Memory B cell (primary cell): ENCODE measurements around the gene CMTM1.
A peak's percentile ranks its signal among the peaks of the same experiment; 100 is the strongest.
"Not testable (repeated sequence)": the region's sequence is repeated elsewhere in the genome, so short reads cannot be mapped to it uniquely, and the experiment has no call there.

Source experiments
- ATAC-seq: fragments of 150-1000 bp; cut with Tn5 transposase; 2 replicates; pipeline ENCODE4 v1.10.0; 2021; ENCODE audit warnings: low read depth, mild to moderate bottlenecking, moderate library complexity
- DNase-seq, 2 donors: peaks; one replicate each; pipeline ENCODE4 v3.0.0; 2022; ENCODE audit warnings: low spot score in 2 of 2
- H3K27ac Mint-ChIP-seq: one replicate; pipeline ENCODE4 v1.8.0; 2022; ENCODE audit warnings: mild to moderate bottlenecking, moderate library complexity, mixed read lengths
- H3K27me3 Mint-ChIP-seq: one replicate; pipeline ENCODE4 v1.8.0; 2022; ENCODE audit warnings: mixed read lengths
- H3K36me3 Mint-ChIP-seq: one replicate; pipeline ENCODE4 v1.8.0; 2022; ENCODE audit warnings: mild to moderate bottlenecking, mixed read lengths
- H3K4me1 Mint-ChIP-seq: one replicate; pipeline ENCODE4 v1.8.0; 2022; ENCODE audit warnings: mixed read lengths
- H3K4me3 Mint-ChIP-seq: one replicate; pipeline ENCODE4 v1.8.0; 2022; ENCODE audit warnings: mild to moderate bottlenecking, moderate library complexity, mixed read lengths
- H3K9me3 Mint-ChIP-seq: one replicate; pipeline ENCODE4 v1.8.0; 2022; ENCODE audit warnings: mixed read lengths

CMTM1 gene

DNA sequence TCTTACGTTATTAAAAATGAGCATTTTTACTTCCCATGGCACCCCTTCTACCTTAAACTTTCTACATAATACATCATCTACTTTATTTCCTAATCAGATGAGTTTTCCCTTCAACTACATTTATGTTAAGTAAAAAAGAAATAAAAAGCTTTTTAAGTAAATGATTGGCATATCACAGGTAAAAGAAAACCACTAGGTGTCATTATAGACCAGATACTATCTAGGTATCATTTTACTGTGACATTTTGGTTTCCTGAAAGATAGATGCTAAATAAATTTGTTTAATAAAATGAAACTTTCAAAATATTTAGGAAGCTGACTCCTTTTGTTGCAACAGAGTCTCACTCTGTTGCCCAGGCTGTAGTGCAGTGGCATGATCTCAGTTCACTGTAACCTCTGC lies 3.8 kb upstream of the CMTM1 start:
- no peak for DNase-seq
- no peak overlapping the region for H3K4me3 Mint-ChIP-seq
- no peak overlapping the region for H3K27ac Mint-ChIP-seq
- H3K9me3 Mint-ChIP-seq: no peaks in the 10 kb centered on the region
- peaks cover 22% of the 10 kb centered on the region for H3K4me1 Mint-ChIP-seq
- no peak for ATAC-seq
- H3K36me3 Mint-ChIP-seq: peaks cover 27% of the 10 kb centered on the region
- H3K27me3 Mint-ChIP-seq: no peaks in the 10 kb centered on the region

GRCh38 chr16:66562986-66563385 lies 3.3 kb upstream of the CMTM1 start:
- ATAC-seq: no peak
- Mint-ChIP-seq H3K9me3 (no peaks in the 10 kb centered on the region), H3K27me3 (no peaks in the 10 kb centered on the region), H3K4me1 (peaks cover 19% of the 10 kb centered on the region), H3K36me3 (peaks cover 26% of the 10 kb centered on the region), H3K27ac (no peak overlapping the region), H3K4me3 (no peak overlapping the region)
- DNase-seq: no peak

- Mint-ChIP-seq H3K9me3 (no peaks in the 10 kb centered on the region), H3K4me3 (no peak overlapping the region), H3K4me1 (peaks cover 19% of the 10 kb centered on the region), H3K27ac (no peak overlapping the region), H3K27me3 (no peaks in the 10 kb centered on the region), H3K36me3 (peaks cover 22% of the 10 kb centered on the region)
- DNase-seq: no peak
- ATAC-seq: no peak
These were observed 2.5 kb upstream of the CMTM1 start for GRCh38 chr16:66563574-66564334.

- peaks cover 13% of the 10 kb centered on the region for H3K36me3 Mint-ChIP-seq
- not testable (repeated sequence) for H3K4me1 Mint-ChIP-seq, H3K27ac Mint-ChIP-seq, H3K9me3 Mint-ChIP-seq, H3K4me3 Mint-ChIP-seq, DNase-seq, H3K27me3 Mint-ChIP-seq, ATAC-seq
These were observed 1.0 kb downstream of the CMTM1 start for GRCh38 chr16:66567270-66567669.

DNA sequence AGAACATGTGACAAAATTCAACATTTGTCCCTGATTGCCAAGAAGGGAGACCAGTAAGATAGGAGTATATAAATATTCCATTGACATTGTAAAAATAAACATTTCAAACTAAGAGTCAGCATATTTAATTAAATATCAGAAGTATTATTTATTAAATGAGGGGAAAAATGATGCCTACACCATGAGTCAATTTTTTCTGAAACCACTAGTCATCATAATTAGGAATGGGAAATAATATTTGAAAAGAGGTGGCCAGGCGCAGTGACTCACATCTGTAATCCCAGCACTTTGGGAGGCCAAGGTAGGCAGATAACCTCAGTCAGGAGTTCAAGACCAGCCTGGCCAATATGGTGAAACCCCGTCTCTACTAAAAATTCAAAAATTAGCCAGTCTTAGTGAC lies 2.1 kb downstream of the CMTM1 start:
- Mint-ChIP-seq H3K9me3 (no peaks in the 10 kb centered on the region), H3K4me3 (no peak overlapping the region), H3K4me1 (peaks cover 5% of the 10 kb centered on the region), H3K36me3 (peaks cover 13% of the 10 kb centered on the region), H3K27me3 (no peaks in the 10 kb centered on the region), H3K27ac (no peak overlapping the region)
- no peak for DNase-seq
- no peak for ATAC-seq

DNA sequence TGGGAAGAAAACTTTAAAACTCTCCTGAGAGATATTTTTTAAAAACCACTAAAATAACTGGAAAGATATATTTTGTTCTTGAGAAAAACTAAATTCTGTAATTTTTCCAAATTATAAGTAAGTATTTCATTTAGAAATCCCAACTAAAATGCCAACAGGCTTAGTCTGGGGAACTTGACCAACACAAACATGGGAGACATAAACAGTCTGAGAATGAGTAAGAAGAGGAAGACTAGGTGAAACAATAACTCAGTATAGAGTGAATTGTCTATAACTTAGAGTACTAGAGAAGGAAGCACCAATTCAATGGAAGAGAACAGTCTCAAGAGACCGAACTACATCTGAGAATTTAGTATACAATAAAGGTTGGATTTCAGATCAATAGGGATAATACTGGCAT lies 2.9 kb downstream of the CMTM1 start:
- Mint-ChIP-seq H3K9me3 (no peaks in the 10 kb centered on the region), H3K4me1 (peaks cover 5% of the 10 kb centered on the region), H3K36me3 (peaks cover 13% of the 10 kb centered on the region), H3K27ac (peak overlapping the region; percentile 19), H3K27me3 (no peaks in the 10 kb centered on the region), H3K4me3 (no peak overlapping the region)
- DNase-seq (no peak), ATAC-seq (no peak)

GRCh38 chr16:66569827-66570405 lies 3.7 kb downstream of the CMTM1 start:
- Mint-ChIP-seq H3K36me3 (peaks cover 11% of the 10 kb centered on the region), H3K4me1 (peaks cover 2% of the 10 kb centered on the region), H3K27me3 (peaks cover 3% of the 10 kb centered on the region), H3K9me3 (no peaks in the 10 kb centered on the region), H3K4me3 (no peak overlapping the region), H3K27ac (no peak overlapping the region)
- ATAC-seq: no peak
- DNase-seq: no peak

DNA sequence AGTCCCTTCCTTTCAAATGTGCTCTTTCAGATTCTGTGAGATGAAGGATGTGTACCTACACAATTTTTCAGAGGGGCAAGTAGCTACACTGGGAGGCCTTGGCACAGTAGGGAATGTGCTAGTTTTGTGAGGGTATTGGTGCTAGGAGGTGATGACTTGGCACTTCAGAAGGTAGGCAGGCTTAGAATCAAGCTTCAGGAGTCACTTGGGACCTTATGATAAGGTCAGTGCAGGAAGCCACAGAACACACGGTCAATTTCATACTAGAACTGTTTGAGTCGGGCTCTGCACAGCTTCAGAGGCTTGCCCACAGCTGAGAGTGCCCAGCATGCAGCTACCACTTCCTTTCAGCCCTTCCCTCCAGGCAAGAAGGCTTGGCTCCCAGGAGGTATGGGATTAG lies 6.1 kb downstream of the CMTM1 start:
- no peak for ATAC-seq
- H3K27ac Mint-ChIP-seq: no peak overlapping the region

GRCh38 chr16:66574081-66574480 lies 7.8 kb downstream of the CMTM1 start:
- H3K4me3 Mint-ChIP-seq: no peak overlapping the region
- peaks cover 10% of the 10 kb centered on the region for H3K4me1 Mint-ChIP-seq
- H3K36me3 Mint-ChIP-seq: no peaks in the 10 kb centered on the region
- no peak for ATAC-seq
- H3K27ac Mint-ChIP-seq: no peak overlapping the region
- peaks cover 20% of the 10 kb centered on the region for H3K27me3 Mint-ChIP-seq
- no peaks in the 10 kb centered on the region for H3K9me3 Mint-ChIP-seq
- no peak for DNase-seq

More for the DNA sequence above, 6.1 kb downstream of the CMTM1 start:
- H3K9me3 Mint-ChIP-seq: no peaks in the 10 kb centered on the region
- peaks cover 6% of the 10 kb centered on the region for H3K27me3 Mint-ChIP-seq
- H3K4me3 Mint-ChIP-seq: no peak overlapping the region
- H3K36me3 Mint-ChIP-seq: peaks cover 2% of the 10 kb centered on the region
- H3K4me1 Mint-ChIP-seq: peaks cover 2% of the 10 kb centered on the region
- DNase-seq: no peak

- Mint-ChIP-seq H3K9me3 (no peaks in the 10 kb centered on the region), H3K27me3 (peaks cover 20% of the 10 kb centered on the region), H3K36me3 (no peaks in the 10 kb centered on the region), H3K4me3 (no peak overlapping the region), H3K4me1 (peaks cover 10% of the 10 kb centered on the region), H3K27ac (no peak overlapping the region)
- no peak for DNase-seq
- ATAC-seq: no peak
These were observed 8.3 kb downstream of the CMTM1 start for GRCh38 chr16:66574531-66574930.

DNA sequence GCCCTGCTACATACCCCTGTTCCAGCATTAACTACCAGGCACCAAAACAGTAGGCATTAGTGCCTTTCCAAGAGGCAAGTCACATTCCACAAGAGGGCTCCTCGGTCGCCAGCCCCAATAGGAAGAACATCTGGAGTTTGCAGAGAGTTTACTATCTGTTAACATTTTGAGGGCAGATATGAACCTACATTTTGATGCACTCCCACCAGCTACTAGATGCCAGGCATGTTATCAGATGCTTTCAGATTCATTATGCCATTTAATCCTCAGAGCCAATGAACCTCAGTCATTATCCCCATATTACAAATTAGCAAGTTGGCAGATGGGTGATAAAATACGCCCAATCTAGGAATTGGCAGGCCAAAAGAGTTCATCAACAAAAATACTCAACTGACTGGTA lies 8.8 kb downstream of the CMTM1 start:
- H3K4me1 Mint-ChIP-seq: peaks cover 10% of the 10 kb centered on the region
- no peak overlapping the region for H3K27ac Mint-ChIP-seq
- ATAC-seq: no peak
- peaks cover 23% of the 10 kb centered on the region for H3K27me3 Mint-ChIP-seq
- no peak for DNase-seq
- no peaks in the 10 kb centered on the region for H3K9me3 Mint-ChIP-seq
- no peaks in the 10 kb centered on the region for H3K36me3 Mint-ChIP-seq
- H3K4me3 Mint-ChIP-seq: no peak overlapping the region

DNA sequence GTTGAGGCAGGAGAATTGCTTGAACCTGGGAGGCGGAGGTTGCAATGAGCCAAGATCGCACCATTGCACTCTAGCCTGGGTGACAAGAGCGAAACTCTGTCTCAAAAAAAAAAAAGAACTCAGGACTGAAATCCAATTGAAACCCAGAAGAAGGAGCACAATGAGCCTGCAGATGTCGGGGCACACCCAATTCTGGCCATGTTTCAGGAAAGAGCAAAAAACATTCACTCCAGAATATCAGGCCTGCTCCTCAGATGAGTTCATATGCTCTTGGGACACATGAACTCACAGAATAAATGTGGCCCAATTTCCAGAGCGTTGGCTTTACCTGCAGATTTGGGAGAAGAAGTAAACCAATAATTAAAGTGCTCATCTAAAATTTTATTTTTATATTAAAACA lies 10.1 kb downstream of the CMTM1 start:
- H3K27ac Mint-ChIP-seq: no peak overlapping the region

DNA sequence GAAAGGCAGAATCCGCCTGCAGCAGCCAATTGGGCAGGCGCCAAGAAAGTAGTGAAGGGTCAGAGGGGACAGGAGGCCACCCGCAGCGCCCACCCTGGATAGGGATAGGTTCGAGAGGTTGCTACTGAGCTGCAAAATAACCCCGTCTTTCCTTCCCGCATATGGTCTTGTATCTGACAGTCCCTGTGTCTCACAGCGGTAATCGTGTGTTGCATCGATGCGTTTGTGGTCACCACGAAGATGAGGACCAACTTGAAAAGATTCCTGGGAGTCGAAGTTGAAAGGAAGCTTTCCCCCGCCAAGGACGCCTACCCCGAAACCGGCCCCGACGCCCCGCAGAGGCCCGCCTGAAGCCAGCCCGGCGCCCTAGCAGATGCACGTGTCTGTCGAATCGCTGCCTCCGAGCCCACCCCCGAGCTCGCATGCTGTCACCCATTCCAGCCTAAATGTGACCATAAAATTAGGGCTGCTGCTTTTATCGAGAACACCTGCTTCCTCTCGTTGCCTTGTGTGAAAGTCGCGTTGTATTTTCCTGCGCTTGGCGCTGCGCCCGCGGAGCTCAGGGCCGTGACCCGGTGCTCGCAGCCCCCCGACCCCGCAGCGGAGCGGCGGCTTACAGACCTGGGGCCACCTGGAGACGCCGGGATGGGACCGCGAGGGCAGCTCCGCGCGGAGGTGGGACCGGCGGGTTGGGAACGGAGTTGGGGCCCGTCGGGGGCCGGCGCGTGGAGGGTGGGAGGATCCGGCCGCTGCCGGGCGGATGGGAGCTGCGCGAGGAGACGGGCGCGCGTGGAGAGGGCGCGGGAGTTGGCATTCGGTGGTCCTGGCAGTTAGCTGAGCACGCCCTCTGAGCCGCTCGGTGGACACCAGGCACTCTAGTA lies 12.7 kb downstream of the CMTM1 start, which contains the start of gene CMTM2:
CMTM2 (plus strand) TSS at position 813 of the 881 bp plus-strand sequence. CDS start 145 bp downstream, outside the sequence.
- Mint-ChIP-seq H3K27ac (no peak within 1 kb of the TSS), H3K4me3 (peak within 1 kb of the TSS; percentile 65), H3K4me1 (peaks cover 8% of the 10 kb centered on the region), H3K9me3 (peaks cover 4% of the 10 kb centered on the region), H3K27me3 (peaks cover 25% of the 10 kb centered on the region), H3K36me3 (peaks cover 1% of the 10 kb centered on the region)
- peak in 1 of 2 donors; percentile 20 for DNase-seq
- peak; percentile 22 for ATAC-seq

More for the DNA sequence above, 10.1 kb downstream of the CMTM1 start:
- H3K4me3 Mint-ChIP-seq: no peak overlapping the region
- no peaks in the 10 kb centered on the region for H3K36me3 Mint-ChIP-seq
- no peak for ATAC-seq
- H3K27me3 Mint-ChIP-seq: peaks cover 25% of the 10 kb centered on the region
- DNase-seq: no peak
- no peaks in the 10 kb centered on the region for H3K9me3 Mint-ChIP-seq
- H3K4me1 Mint-ChIP-seq: peaks cover 10% of the 10 kb centered on the region

DNA sequence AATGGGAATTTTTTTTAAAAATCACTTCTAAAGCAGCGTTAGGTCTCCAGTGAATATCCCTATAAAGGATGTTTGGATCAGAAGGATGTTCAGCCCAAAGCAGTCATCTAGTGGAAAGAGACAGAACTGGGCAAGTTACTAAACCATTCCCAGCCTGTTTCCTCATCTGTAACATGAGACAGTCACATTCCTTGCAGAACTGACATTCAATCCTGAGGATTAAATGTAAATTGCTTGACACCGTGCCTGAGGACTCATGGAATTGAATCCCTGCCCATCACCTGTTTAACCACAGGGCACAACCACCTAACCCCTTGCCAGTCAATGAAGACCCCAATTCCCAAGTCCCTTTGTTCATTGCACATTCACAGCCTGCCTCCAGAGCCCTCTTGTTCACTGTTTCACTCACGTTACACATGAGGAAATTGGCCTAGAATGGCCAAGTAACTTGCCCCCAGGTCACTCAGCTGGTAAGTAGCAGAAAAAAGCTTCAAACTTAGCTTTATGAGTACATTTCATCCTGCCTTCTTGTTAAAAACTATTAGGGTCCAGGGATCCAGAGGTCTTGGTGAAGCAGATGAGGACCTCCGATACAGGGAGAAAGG lies 14.5 kb downstream of the CMTM1 start:
- peaks cover 9% of the 10 kb centered on the region for H3K4me1 Mint-ChIP-seq
- DNase-seq (no peak), ATAC-seq (no peak)
- no peak overlapping the region for H3K27ac Mint-ChIP-seq
- H3K9me3 Mint-ChIP-seq: peaks cover 4% of the 10 kb centered on the region
- H3K27me3 Mint-ChIP-seq: peaks cover 22% of the 10 kb centered on the region
- H3K4me3 Mint-ChIP-seq: no peak overlapping the region
- peaks cover 1% of the 10 kb centered on the region for H3K36me3 Mint-ChIP-seq
